AG04449 (cell line): ENCODE measurements around the gene LPCAT1.
"Not testable (repeated sequence)": the region's sequence is repeated elsewhere in the genome, so short reads cannot be mapped to it uniquely, and the experiment has no call there.

Experiments used
- CTCF ChIA-PET: fragments of 350-600 bp; formaldehyde crosslinking; extraction: SDS; loops from one replicate; lab custom pipeline; 2021; ENCODE audit warnings: antibody characterized with exemption; lab: Yijun Ruan, JAX
- POLR2A ChIA-PET: fragments of 400-600, 350-600 bp; formaldehyde crosslinking; extraction: SDS; loops from one replicate; lab custom pipeline; 2020; ENCODE audit warnings: antibody characterized with exemption, inconsistent platforms; lab: Yijun Ruan, JAX
- DNase-seq: peaks from one replicate; pipeline ENCODE4 v3.0.0-alpha.2; 2010; ENCODE audit warnings: low read depth, low spot score
- H3K4me3 ChIP-seq: 2 replicates; pipeline ENCODE4 v1.5.1; 2011; ENCODE audit warnings: low read depth, mild to moderate bottlenecking, control low read depth, low read length
- CTCF ChIP-seq: IDR thresholded peaks from one replicate; pipeline ENCODE4 v1.5.1; 2011; ENCODE audit warnings: mild to moderate bottlenecking, moderate library complexity, low read length, control low read depth, inconsistent platforms; ENCODE audit not compliant: insufficient read depth; ENCODE audit errors: missing control alignments

Gene LPCAT1

GRCh38 chr5:1428107-1428506 is 95.7 kb downstream of the LPCAT1 start:
- no peak overlapping the region for H3K4me3 ChIP-seq
- POLR2A ChIA-PET, result no interaction called here
- no peak for TF ChIP-seq CTCF
- no peak for DNase-seq
- CTCF ChIA-PET, result no interaction called here

GRCh38 chr5:1424716-1425115 is 99.0 kb downstream of the LPCAT1 start:
- ChIA-PET CTCF (no interaction called here), POLR2A (no interaction called here)

GRCh38 chr5:1423901-1424603 is 99.7 kb downstream of the LPCAT1 start:
- TF ChIP-seq CTCF, result no peak
- no peak overlapping the region for H3K4me3 ChIP-seq
- no peak for DNase-seq
- ChIA-PET CTCF (no interaction called here), POLR2A (no interaction called here)

More at GRCh38 chr5:1424716-1425115, 99.0 kb downstream of the LPCAT1 start:
- H3K4me3 ChIP-seq, result no peak overlapping the region
- no peak for TF ChIP-seq CTCF
- no peak for DNase-seq

- CTCF ChIA-PET, POLR2A ChIA-PET: not testable (repeated sequence)
These were observed 101.2 kb downstream of the LPCAT1 start for GRCh38 chr5:1422522-1422921.

GRCh38 chr5:1421521-1422341 is 102.0 kb downstream of the LPCAT1 start:
- DNase-seq, result no peak
- ChIA-PET CTCF (no interaction called here), POLR2A (no interaction called here)
- no peak for TF ChIP-seq CTCF
- H3K4me3 ChIP-seq, result no peak overlapping the region

More at GRCh38 chr5:1422522-1422921, 101.2 kb downstream of the LPCAT1 start:
- not testable (repeated sequence) for DNase-seq, H3K4me3 ChIP-seq

GRCh38 chr5:1420211-1421195 is 103.3 kb downstream of the LPCAT1 start:
- POLR2A ChIA-PET, result no interaction called here
- CTCF ChIA-PET, result no interaction called here
- TF ChIP-seq CTCF, result no peak
- no peak overlapping the region for H3K4me3 ChIP-seq
- no peak for DNase-seq
